RWPE2 (cell line): ENCODE measurements around the gene TAF11L14.

Source experiments
- ATAC-seq: fragments of 200-7000 bp; cut with Tn5 transposase; 3 replicates; pipeline ENCODE4 v1.9.1; 2021; ENCODE audit warnings: low read depth
- DNase-seq: peaks from one replicate; pipeline ENCODE4 v3.0.0-alpha.2; 2020; ENCODE audit warnings: low spot score
- H3K27ac ChIP-seq: fragments of 450-650 bp; 2 replicates; pipeline ENCODE4 v1.5.1; 2017; ENCODE audit warnings: mild to moderate bottlenecking; ENCODE audit not compliant: poor library complexity, severe bottlenecking
- H3K27me3 ChIP-seq: fragments of 250-450 bp; sonication (Bioruptor Pico); 2 replicates; pipeline ENCODE4 v1.5.1; 2021; ENCODE audit warnings: mild to moderate bottlenecking, moderate library complexity; ENCODE audit not compliant: insufficient read depth, poor library complexity, severe bottlenecking
- H3K36me3 ChIP-seq: fragments of 250-450 bp; sonication (Bioruptor Pico); 2 replicates; pipeline ENCODE4 v1.5.1; 2020; ENCODE audit warnings: low read depth, mild to moderate bottlenecking, moderate library complexity
- H3K4me1 ChIP-seq: fragments of 250-450 bp; sonication (Bioruptor Pico); 2 replicates; pipeline ENCODE4 v1.5.1; 2021; ENCODE audit warnings: mild to moderate bottlenecking, moderate library complexity; ENCODE audit not compliant: insufficient read depth, poor library complexity, severe bottlenecking
- H3K4me3 ChIP-seq: fragments of 250-450 bp; sonication (Bioruptor Pico); 2 replicates; pipeline ENCODE4 v1.5.1; 2021; ENCODE audit warnings: mild to moderate bottlenecking, moderate library complexity; ENCODE audit not compliant: severe bottlenecking
- H3K9me3 ChIP-seq: fragments of 250-450 bp; sonication (Bioruptor Pico); 2 replicates; pipeline ENCODE4 v1.5.1; 2021; ENCODE audit warnings: mild to moderate bottlenecking, moderate library complexity; ENCODE audit not compliant: severe bottlenecking
- CTCF ChIP-seq: fragments of 450-650 bp; IDR thresholded peaks from one replicate; pipeline ENCODE4 v1.5.1; 2017; ENCODE audit warnings: mild to moderate bottlenecking, moderate library complexity; ENCODE audit not compliant: poor library complexity, severe bottlenecking

Gene TAF11L14

GRCh38 chr5:17655921-17656320 lies 21.7 kb downstream of the TAF11L14 start:
- Histone ChIP-seq H3K36me3 (no peaks in the 10 kb centered on the region), H3K4me1 (no peaks in the 10 kb centered on the region), H3K9me3 (no peaks in the 10 kb centered on the region), H3K4me3 (no peak overlapping the region), H3K27ac (no peak overlapping the region), H3K27me3 (no peaks in the 10 kb centered on the region)
- TF ChIP-seq CTCF: no peak
- DNase-seq (no peak), ATAC-seq (no peak)

- no peak for DNase-seq
- no peaks in the 10 kb centered on the region for H3K4me1 ChIP-seq
- no peak for ATAC-seq
- H3K27ac ChIP-seq: no peak overlapping the region
- no peaks in the 10 kb centered on the region for H3K9me3 ChIP-seq
- no peaks in the 10 kb centered on the region for H3K36me3 ChIP-seq
- H3K27me3 ChIP-seq: no peaks in the 10 kb centered on the region
- H3K4me3 ChIP-seq: no peak overlapping the region
- no peak for TF ChIP-seq CTCF
Observed at GRCh38 chr5:17663182-17663581, 28.9 kb downstream of the TAF11L14 start.

GRCh38 chr5:17665836-17666235 lies 31.6 kb downstream of the TAF11L14 start:
- no peaks in the 10 kb centered on the region for H3K4me1 ChIP-seq

GRCh38 chr5:17666726-17667235 lies 32.5 kb downstream of the TAF11L14 start:
- no peaks in the 10 kb centered on the region for H3K9me3 ChIP-seq
- no peak for ATAC-seq
- no peak for DNase-seq
- no peaks in the 10 kb centered on the region for H3K36me3 ChIP-seq
- no peaks in the 10 kb centered on the region for H3K27me3 ChIP-seq
- no peak overlapping the region for H3K27ac ChIP-seq
- TF ChIP-seq CTCF: no peak
- H3K4me1 ChIP-seq: no peaks in the 10 kb centered on the region
- no peak overlapping the region for H3K4me3 ChIP-seq

More at GRCh38 chr5:17665836-17666235, 31.6 kb downstream of the TAF11L14 start:
- no peak for TF ChIP-seq CTCF
- Histone ChIP-seq H3K27me3 (no peaks in the 10 kb centered on the region), H3K36me3 (no peaks in the 10 kb centered on the region), H3K4me3 (no peak overlapping the region), H3K27ac (no peak overlapping the region), H3K9me3 (no peaks in the 10 kb centered on the region)
- ATAC-seq (no peak), DNase-seq (no peak)

- ATAC-seq (no peak), DNase-seq (no peak)
- Histone ChIP-seq H3K36me3 (no peaks in the 10 kb centered on the region), H3K27ac (no peak overlapping the region), H3K27me3 (no peaks in the 10 kb centered on the region), H3K9me3 (no peaks in the 10 kb centered on the region), H3K4me1 (no peaks in the 10 kb centered on the region), H3K4me3 (no peak overlapping the region)
- TF ChIP-seq CTCF: no peak
Observed at GRCh38 chr5:17670353-17670752, 36.1 kb downstream of the TAF11L14 start.
